GM21786 (cell line): ENCODE data around the gene SMIM38.

Experiments
- ATAC-seq: cut with Tn5 transposase; IDR thresholded peaks from one replicate; pipeline ENCODE4 v1.9.1; 2021; ENCODE audit not compliant: unreplicated experiment

SMIM38 gene

DNA sequence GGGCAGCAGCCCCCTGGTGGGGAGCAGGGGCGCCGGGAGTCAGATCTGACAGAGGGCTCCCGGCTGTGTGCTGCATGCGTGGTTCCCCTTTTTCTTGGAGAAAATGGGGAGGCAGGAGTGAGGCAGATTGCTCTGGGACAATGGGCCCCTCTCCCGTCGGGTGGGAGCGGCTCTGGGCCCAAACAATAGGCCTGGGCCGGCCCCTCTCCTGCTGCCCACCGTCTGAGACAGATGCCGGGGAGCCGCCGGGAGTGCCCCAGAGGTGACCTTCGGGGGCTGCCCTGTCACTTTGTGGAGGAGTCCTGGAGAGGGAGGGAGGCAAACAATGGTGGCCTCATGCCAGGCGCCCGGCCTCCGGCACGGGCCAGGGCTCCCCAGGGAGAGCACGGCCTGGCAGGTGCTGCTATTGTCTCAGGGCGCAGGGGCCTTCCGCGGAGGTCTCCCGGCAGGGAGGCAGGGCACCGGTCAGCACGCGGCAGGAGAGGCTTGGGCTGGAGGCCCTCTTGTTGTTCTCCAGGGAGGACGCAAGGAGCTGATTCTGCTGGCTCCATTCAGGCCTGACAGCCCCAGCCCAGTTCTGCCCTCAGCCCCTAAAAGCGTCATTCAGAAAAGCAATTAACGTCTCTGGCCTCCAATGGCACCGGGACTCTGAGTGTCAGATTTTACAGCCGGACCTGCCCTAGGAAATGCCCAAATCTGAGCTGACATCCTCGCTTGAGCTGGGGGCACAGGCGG is 44.8 kb downstream of the SMIM38 start:
- no peak for ATAC-seq

DNA sequence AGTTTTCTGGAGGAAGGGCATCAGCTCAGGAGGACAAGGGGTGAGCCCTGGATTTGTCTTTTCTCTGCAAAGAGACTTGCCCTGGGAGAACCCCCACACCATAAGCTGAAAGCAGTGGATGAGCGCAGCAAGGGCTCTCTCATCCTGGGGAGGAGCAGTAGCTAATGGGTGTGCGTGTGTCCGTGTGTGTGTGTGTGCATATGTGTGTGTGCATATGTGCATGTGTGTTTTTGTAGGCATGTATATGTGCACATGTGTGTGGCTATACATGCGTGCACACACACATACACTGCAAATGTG is 45.3 kb downstream of the SMIM38 start:
- ATAC-seq = no peak

DNA sequence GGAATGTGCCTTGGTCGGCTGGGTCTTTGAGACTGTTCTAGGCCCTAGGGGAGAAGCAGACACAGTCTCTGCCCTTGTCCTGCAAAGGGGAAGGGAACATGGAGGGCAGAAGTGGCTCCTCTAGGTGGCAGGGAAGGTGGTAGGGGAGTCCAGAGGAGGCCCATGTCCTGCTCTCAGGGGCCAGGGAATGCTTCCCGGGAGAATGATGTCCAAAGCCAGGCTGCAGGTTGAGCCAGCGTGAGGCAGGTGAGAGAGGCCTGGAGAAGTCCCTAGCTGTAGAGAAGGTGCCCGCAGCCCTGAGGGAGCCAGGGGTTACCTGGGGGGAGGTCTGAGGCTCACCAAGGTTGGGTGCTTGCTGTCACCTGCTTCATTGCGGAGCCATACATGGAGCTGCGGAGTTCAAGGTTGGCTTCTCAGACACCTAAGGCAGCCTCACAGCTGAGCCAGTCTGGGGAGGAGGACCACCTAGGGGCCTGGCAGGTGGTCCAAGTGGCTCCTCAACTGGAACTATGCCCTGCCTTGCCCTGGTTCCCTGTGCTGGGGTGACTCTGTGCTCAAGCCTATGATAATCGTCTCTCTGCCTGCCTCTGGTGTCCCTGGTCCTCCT is 46.1 kb downstream of the SMIM38 start:
- ATAC-seq = no peak

DNA sequence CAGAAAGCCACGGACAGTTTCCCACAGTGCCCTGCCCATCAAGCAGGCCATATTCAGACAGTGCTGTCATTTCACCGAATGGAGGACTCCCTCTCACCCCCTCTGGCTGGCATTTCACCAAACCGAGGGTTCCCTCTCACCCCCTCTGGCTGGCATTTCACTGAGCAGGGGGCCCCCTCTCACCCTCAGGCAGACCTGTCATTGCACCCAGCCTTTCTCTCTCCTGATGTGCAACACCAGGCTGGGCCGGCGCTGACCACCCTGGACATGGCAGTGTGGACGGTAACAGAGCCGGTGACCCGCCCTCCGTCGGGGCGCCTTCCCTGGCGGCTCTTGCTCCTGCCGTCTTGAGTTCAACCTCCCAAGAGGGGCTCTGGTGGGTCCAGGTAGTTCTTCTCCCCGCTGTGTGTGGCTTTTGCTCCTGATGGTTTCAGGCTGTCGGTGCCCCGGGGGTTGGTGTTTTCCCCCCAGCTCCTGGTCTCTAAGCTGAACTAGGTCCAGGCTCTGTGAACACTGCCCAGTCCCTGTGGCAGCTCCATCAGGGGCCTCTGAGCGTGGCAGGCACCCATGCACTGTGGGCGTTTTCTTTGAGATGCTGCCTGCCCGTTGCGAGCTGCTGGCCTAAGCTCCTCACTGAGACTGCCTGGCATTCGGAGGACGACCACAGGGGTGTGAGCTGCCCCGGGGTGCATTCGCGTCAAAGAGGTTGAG is 46.9 kb downstream of the SMIM38 start:
- ATAC-seq = no peak

DNA sequence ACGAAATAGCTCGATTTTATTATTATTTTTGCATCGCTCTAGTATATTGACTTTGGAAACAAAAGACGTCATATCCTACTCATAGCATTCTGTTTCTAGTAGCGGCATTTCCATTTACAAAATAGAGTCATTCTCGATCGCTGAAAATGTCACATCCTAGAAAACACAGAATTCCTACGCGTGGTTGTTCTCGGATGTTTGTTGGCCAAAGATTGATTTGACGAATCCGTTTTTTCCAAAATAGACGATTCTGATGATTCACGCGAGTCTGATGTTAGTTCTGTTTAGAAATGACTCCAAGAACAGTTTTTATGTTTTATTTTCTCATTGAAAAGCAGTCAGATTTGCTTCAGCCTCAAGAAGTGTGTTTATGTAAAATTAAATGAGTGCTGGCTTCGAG is 47.6 kb downstream of the SMIM38 start:
- ATAC-seq = no peak

DNA sequence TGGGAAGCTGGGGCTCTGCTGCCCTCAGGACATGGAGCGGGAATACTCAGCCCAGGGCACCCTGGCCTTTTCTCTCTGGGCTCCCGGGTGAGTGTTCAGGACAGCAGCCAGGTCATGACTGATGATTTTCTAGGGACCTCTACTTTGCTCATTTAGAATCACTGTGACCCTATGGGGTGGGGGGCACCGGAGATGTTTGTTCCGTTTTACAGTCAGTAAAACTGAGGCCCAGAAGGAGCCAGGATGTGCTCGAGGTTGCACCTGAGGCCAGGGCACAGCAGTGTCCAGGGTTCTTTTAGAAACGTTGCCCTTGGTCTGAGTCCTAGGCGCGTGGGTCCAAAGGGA is 48.1 kb downstream of the SMIM38 start:
- ATAC-seq = no peak

DNA sequence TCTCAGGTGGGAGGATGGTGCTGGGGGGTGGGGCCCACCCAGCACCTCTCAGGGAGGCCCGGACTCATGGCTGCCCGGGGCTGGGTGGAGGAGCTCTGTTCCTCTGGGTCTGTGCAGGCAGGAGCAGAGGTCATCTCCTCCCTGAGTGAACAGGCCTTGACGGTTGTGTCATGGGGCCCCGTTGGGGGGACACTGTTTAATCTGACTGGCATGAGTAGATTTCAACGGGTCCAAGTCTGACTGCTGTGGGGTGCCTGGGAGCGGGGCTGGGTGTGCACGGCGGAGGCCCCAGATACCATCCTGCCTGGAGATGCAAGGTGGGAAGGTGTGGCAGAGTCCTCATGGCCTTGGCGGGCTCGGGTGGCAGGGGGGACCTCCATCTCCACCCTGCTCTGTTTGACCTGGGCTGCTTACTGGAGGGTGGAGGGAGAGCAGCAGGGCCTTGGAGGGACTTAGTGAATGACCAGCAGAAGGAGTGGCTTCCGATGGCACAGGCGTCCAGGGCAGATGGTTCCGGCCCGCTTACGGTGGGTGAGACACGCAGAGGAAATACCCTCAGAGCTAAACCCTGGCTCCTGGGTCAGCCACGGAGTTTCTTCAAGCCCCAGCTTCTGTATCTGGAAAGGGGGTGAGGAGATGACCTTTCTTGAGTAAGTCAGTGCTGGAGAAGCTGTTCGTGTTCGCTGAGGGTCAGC is 48.7 kb downstream of the SMIM38 start:
- no peak for ATAC-seq

DNA sequence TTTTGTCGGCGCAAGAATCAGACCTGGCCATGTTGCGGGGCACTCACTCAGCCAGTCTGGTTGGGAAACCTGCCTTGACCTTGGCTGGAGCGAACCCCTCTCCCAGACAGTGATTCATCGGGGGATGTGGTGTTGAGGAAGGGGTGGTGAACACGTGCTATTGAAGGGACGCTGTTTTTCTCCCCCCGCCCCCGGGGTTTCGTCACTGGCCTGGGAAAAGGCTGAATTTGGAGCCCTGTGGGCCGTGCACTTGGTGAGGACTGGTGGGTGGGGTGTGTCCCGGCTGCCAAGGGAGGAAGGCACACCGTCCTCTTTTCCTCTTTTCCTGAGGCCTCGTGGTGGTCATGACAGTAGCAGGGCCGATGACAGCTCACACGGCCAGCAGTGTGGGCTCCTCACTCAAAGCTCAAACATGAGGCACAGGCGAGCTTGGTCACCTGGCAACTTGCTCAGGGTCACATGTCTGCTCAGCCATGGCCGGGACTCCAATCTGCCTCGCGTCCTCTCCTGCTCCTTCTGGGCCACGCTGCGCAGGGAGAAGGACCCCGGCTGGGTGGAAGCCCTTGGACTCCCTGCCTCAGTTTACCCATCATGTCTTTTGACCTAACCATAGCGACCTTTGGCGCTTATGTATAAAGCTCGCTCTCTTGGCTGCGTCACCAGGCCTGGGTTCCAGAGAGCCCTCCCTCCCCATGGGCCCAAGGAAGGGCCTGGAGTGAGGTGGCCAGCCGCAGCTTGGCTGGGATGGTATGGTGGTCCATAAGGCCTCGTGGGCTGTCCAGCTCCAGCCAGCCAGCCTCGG is 49.4 kb downstream of the SMIM38 start:
- ATAC-seq = no peak
